HL-60 (cell line): Measurements from ENCODE around the gene SMIM24.

ENCODE experiments used
- CTCF ChIP-seq: IDR thresholded peaks from one replicate; pipeline ENCODE4 v1.5.1; 2011; ENCODE audit warnings: low read length, control low read depth, inconsistent platforms; ENCODE audit not compliant: insufficient read depth
- REST ChIP-seq: IDR thresholded peaks from 2 replicates; pipeline ENCODE4 v1.6.1; 2012; ENCODE audit warnings: low read depth; ENCODE audit not compliant: insufficient replicate concordance

GRCh38 chr19:3433805-3434540 is 46.4 kb downstream of the SMIM24 start:
- TF ChIP-seq CTCF (no peak), REST (no peak)
